GM21360 (cell line): ENCODE data around the gene ALDH1A3.

ENCODE experiments used
- ATAC-seq: cut with Tn5 transposase; IDR thresholded peaks from one replicate; pipeline ENCODE4 v1.9.1; 2021; ENCODE audit warnings: mild to moderate bottlenecking, moderate library complexity; ENCODE audit not compliant: unreplicated experiment

Gene ALDH1A3

GRCh38 chr15:100880897-100881242, 1.2 kb downstream of the ALDH1A3 start:
- no peak for ATAC-seq

- no peak for ATAC-seq
These were observed 2.1 kb downstream of the ALDH1A3 start for GRCh38 chr15:100881573-100882336.

- no peak for ATAC-seq
These were observed 5.5 kb downstream of the ALDH1A3 start for GRCh38 chr15:100885116-100885515.

- no peak for ATAC-seq
These were observed 6.2 kb downstream of the ALDH1A3 start for GRCh38 chr15:100885811-100886210.

GRCh38 chr15:100887211-100887913, 7.7 kb downstream of the ALDH1A3 start:
- ATAC-seq: no peak

- no peak for ATAC-seq
These were observed 9.9 kb downstream of the ALDH1A3 start for GRCh38 chr15:100889385-100890050.

GRCh38 chr15:100890051-100890720, 10.6 kb downstream of the ALDH1A3 start:
- no peak for ATAC-seq

GRCh38 chr15:100890850-100891249, 11.2 kb downstream of the ALDH1A3 start:
- no peak for ATAC-seq

- no peak for ATAC-seq
These were observed 11.8 kb downstream of the ALDH1A3 start for GRCh38 chr15:100891307-100892012.

- no peak for ATAC-seq
These were observed 12.4 kb downstream of the ALDH1A3 start for GRCh38 chr15:100892013-100892355.

- no peak for ATAC-seq
These were observed 13.8 kb downstream of the ALDH1A3 start for GRCh38 chr15:100893261-100893963.

- ATAC-seq: no peak
These were observed 14.3 kb downstream of the ALDH1A3 start for GRCh38 chr15:100893964-100894295.

GRCh38 chr15:100895721-100896120, 16.1 kb downstream of the ALDH1A3 start:
- ATAC-seq: no peak

- no peak for ATAC-seq
These were observed 17.9 kb downstream of the ALDH1A3 start for GRCh38 chr15:100897221-100898151.

- ATAC-seq: no peak
These were observed 18.5 kb downstream of the ALDH1A3 start for GRCh38 chr15:100898152-100898490.

- ATAC-seq: no peak
These were observed 19.2 kb downstream of the ALDH1A3 start for GRCh38 chr15:100898661-100899462.

- ATAC-seq: no peak
These were observed 20.0 kb downstream of the ALDH1A3 start for GRCh38 chr15:100899601-100900000.

- no peak for ATAC-seq
These were observed 20.6 kb downstream of the ALDH1A3 start for GRCh38 chr15:100900136-100900794.
